ENCODE results near the gene ZNF785. TPM values are rescaled to one million over a fixed set of nuclear protein-coding genes. Genes with fewer than 3 reads are reported as not detected.
"Not testable (repeated sequence)": the region's sequence is repeated elsewhere in the genome, so short reads cannot be mapped to it uniquely, and the experiment has no call there.

ZNF785 gene
- total and polyA plus RNA-seq, 2 donors (not counting 3 experiments of a cell fraction or from before 2014, with no cell fraction given): 7.8 to 21.9 TPM

DNA sequence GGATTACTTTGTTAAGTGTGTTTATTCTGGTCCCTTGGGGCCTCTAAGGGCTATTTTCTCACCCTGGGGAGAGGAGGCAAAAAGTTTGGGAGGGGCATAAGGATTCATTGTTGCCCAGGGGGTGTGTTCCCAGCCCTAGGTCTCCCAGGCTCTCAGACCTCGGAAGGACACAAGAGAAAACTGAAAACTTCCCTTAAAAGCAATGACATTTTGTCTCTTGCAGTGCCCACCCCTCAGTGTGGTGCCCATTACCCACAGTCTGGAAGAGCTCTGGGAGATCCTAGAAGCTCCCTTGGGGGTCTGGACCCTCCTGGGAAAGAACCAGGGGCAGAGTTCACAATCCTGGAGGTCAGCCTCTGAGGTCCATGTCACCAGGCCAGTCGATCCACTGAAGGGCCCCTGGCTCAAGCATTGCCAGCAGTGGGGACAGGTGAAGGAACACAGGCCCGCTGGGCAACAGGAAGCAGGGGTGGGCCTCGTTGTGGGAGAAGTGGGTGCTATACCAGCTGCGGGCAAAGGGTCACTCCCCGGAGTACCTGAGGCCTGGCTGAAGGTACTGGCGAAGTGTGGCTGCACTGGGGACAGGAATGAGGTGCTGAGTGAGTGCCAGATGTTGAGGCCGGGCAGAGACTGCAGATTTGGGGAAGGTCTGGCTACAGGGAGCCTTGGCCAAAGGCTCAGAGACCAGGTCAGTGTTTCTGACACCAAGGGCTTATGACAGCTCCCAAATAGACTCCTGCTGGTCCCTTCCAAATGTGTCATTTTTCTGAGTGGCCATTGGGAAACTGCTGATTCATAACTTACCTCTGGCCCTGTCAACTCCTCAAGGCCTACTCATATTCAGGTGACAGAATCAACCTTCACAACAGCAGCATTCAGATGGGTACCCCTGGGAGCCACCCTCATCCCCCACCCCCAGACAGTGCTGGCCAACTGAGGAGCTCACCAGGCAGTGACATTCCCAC, 46.2 kb downstream of the ZNF785 start:
- Histone ChIP-seq H3K79me2 (ENCODE audit: control insufficient read depth, insufficient read depth, low read length) (peaks cover 2% of the 10 kb centered on the region), H3K4me3 (replicated peaks in 1 of 3; ENCODE audit: insufficient read depth in 1 of 3, low read depth in 1 of 3, low read length in 3 of 3) (no peak overlapping the region), H3K4me1 (ENCODE audit: control insufficient read depth, extremely low read depth, insufficient read depth, low read length) (peaks cover 23% of the 10 kb centered on the region), H3K27ac (ENCODE audit: insufficient read depth, low read depth, low read length) (no peak overlapping the region), H3K27me3 (ENCODE audit: control insufficient read depth in 2 of 2, insufficient read depth in 2 of 2, low read length in 2 of 2) (no peaks in the 10 kb centered on the region), H3K9me3 (replicated peaks; ENCODE audit: control insufficient read depth, insufficient read depth, low read length) (no peaks in the 10 kb centered on the region), H3K4me2 (ENCODE audit: insufficient read depth, low read length) (no peak overlapping the region), H3K9me1 (replicated peaks; ENCODE audit: control insufficient read depth, extremely low read depth, insufficient read depth, low read length) (no peaks in the 10 kb centered on the region), H3K9ac (replicated peaks; ENCODE audit: extremely low read depth, insufficient read depth, low read length) (no peak overlapping the region), H3K36me3 (ENCODE audit: control insufficient read depth in 2 of 2, extremely low read depth in 1 of 2, insufficient read depth in 2 of 2, low read length in 2 of 2) (no peaks in the 10 kb centered on the region), H4K20me1 (replicated peaks; ENCODE audit: control insufficient read depth, extremely low read depth, insufficient read depth, low read length) (no peaks in the 10 kb centered on the region), H2AFZ (ENCODE audit: low read depth, low read length) (no peak overlapping the region)
- ChIA-PET POLR2A (no interaction called here), CTCF (no interaction called here)
- DNase-seq (ENCODE audit: low read depth, low spot score): no peak
- TF ChIP-seq FOS (IDR thresholded peaks at IDR 0.05; ENCODE audit: borderline replicate concordance, insufficient read depth, low read length) (no peak), POLR2AphosphoS5 (IDR thresholded peaks at IDR 0.05; ENCODE audit: insufficient read depth, low read depth, low read length) (no peak), MYC (IDR thresholded peaks at IDR 0.05; ENCODE audit: low read depth, low read length) (no peak), EZH2 (IDR thresholded peaks at IDR 0.05; ENCODE audit: borderline replicate concordance, low read depth, low read length, severe bottlenecking) (no peak), GATA2 (IDR thresholded peaks at IDR 0.05; ENCODE audit: insufficient read depth, insufficient read length, low read depth, low read length) (no peak)
- TF ChIP-seq, protein P1, sequence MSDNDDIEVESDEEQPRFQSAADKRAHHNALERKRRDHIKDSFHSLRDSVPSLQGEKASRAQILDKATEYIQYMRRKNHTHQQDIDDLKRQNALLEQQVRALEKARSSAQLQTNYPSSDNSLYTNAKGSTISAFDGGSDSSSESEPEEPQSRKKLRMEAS (IDR thresholded peaks at IDR 0.05; ENCODE audit: insufficient read depth, insufficient read length): no peak
- dilution Hi-C loops (cut with MboI; ENCODE audit: extremely low pct_ligation_motif_present, low sequenced_read_pairs) (no loop called here), intact Hi-C loops (cut with micrococcal nuclease) (no loop called here)
- FAIRE-seq: no peak
- no TSS peak for BruUV-seq (replicated peaks)

DNA sequence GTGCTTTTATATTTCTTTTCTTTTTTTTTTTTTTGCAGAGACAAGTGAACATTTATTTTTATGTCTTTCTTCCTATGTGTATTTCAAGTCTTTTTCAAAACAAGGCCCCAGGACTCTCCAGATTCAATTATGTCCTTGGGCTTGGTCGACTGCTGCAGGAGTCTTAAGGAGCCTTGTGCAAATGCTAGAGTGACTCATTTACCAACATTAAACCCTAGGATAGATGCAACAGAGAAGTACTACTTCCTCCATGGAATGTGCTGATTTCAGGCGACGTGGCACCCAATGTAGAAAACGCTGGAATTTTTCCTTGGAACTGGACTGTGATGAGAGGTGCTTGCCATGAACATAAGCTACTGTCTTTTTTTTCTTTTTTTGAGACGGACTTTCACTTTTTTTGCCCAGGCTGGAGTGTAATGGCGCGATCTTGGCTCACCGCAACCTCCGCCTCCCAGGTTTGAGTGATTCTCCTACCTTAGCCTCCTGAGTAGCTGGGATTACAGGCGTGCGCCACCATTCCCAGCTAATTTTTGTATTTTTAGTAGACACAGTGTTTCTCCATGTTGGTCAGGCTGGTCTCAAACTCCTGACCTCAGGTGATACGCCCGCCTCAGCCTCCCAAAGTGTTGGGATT, 49.0 kb downstream of the ZNF785 start:
- H2AFZ ChIP-seq (ENCODE audit: low read depth, low read length); H3K36me3 ChIP-seq (ENCODE audit: control insufficient read depth in 2 of 2, extremely low read depth in 1 of 2, insufficient read depth in 2 of 2, low read length in 2 of 2); H3K9me3 ChIP-seq (replicated peaks; ENCODE audit: control insufficient read depth, insufficient read depth, low read length); FAIRE-seq; DNase-seq (ENCODE audit: low read depth, low spot score); H3K9me1 ChIP-seq (replicated peaks; ENCODE audit: control insufficient read depth, extremely low read depth, insufficient read depth, low read length); dilution Hi-C loops (cut with MboI; ENCODE audit: extremely low pct_ligation_motif_present, low sequenced_read_pairs); POLR2A ChIA-PET; BruUV-seq (replicated peaks); H3K79me2 ChIP-seq (ENCODE audit: control insufficient read depth, insufficient read depth, low read length); intact Hi-C loops (cut with micrococcal nuclease); H4K20me1 ChIP-seq (replicated peaks; ENCODE audit: control insufficient read depth, extremely low read depth, insufficient read depth, low read length); H3K9ac ChIP-seq (replicated peaks; ENCODE audit: extremely low read depth, insufficient read depth, low read length); H3K4me2 ChIP-seq (ENCODE audit: insufficient read depth, low read length); H3K27me3 ChIP-seq (ENCODE audit: control insufficient read depth in 2 of 2, insufficient read depth in 2 of 2, low read length in 2 of 2); H3K4me3 ChIP-seq (replicated peaks in 1 of 3; ENCODE audit: insufficient read depth in 1 of 3, low read depth in 1 of 3, low read length in 3 of 3); H3K27ac ChIP-seq (ENCODE audit: insufficient read depth, low read depth, low read length): not testable (repeated sequence)
- CTCF ChIA-PET: interaction anchor here (0.6 to 2.8 kb wide), 15 partner anchors 9 to 142 kb away, joined by 3 to 30 read pairs (median 6); partner anchors contain the start of genes DCTPP1, ZNF48, ZNF689 and ZNF764
- peaks cover 19% of the 10 kb centered on the region for H3K4me1 ChIP-seq (ENCODE audit: control insufficient read depth, extremely low read depth, insufficient read depth, low read length)
